PC-3 (cell line): ENCODE measurements around the gene PSMA4. TPM values are rescaled to one million over a fixed set of nuclear protein-coding genes. Genes with fewer than 3 reads are reported as not detected.
"Not testable (repeated sequence)": the region's sequence is repeated elsewhere in the genome, so short reads cannot be mapped to it uniquely, and the experiment has no call there.

Experiments used
- ATAC-seq: fragments of 200-7000 bp; cut with Tn5 transposase; 2 replicates; pipeline ENCODE4 v1.9.1; 2020; ENCODE audit warnings: mild to moderate bottlenecking, moderate library complexity
- BruUV-seq: library from RNA; stranded (reverse); fragments of 400-500 nt; replicated peaks from 2 replicates; lab custom pipeline; 2021; lab: Mats Ljungman, UMichigan
- CTCF ChIA-PET: fragments of 300-600 bp; sonication (Branson Sonifier 250); formaldehyde crosslinking; loops from one replicate; lab custom pipeline; 2022; ENCODE audit warnings: antibody characterized with exemption; lab: Charles Lee
- POLR2A ChIA-PET: fragments of 300-600 bp; sonication (Branson Sonifier 250); formaldehyde crosslinking; loops from one replicate; lab custom pipeline; 2022; ENCODE audit warnings: antibody characterized with exemption; ENCODE audit not compliant: unreplicated experiment; lab: Charles Lee
- DNase-seq: peaks from one replicate; pipeline ENCODE4 v3.0.0-alpha.2; 2015
- H2AFZ ChIP-seq: fragments of 300-600 bp; sonication (generic); 2 replicates; pipeline ENCODE4 v1.6.0; 2016; ENCODE audit warnings: antibody characterized with exemption, low read length
- H3F3A ChIP-seq: fragments of 300-600 bp; sonication (generic); one replicate; pipeline ENCODE4 v1.6.0; 2017; ENCODE audit warnings: antibody characterized with exemption, low read length, control low read depth, mild to moderate bottlenecking; ENCODE audit not compliant: unreplicated experiment
- H3K27ac ChIP-seq: fragments of 300-600 bp; sonication (generic); 2 replicates; pipeline ENCODE4 v1.5.1; 2016; ENCODE audit warnings: mild to moderate bottlenecking, low read length
- H3K27me3 ChIP-seq: fragments of 300-600 bp; sonication (generic); 2 replicates; pipeline ENCODE4 v1.6.1; 2016; ENCODE audit warnings: low read length, mixed read lengths
- H3K36me3 ChIP-seq: fragments of 300-600 bp; sonication (generic); 2 replicates; pipeline ENCODE4 v1.6.1; 2016; ENCODE audit warnings: low read depth, mixed run types, low read length, mixed read lengths
- H3K4me1 ChIP-seq: fragments of 300-600 bp; sonication (generic); 2 replicates; pipeline ENCODE4 v1.5.1; 2016; ENCODE audit warnings: low read length; ENCODE audit not compliant: insufficient read depth
- H3K4me2 ChIP-seq: fragments of 300-600 bp; sonication (generic); 2 replicates; pipeline ENCODE4 v1.6.0; 2016; ENCODE audit warnings: low read length
- H3K4me3 ChIP-seq: fragments of 300-600 bp; sonication (generic); 2 replicates; pipeline ENCODE4 v1.5.1; 2016; ENCODE audit warnings: mild to moderate bottlenecking, low read length, mixed read lengths
- H3K79me2 ChIP-seq: fragments of 300-600 bp; sonication (generic); 2 replicates; pipeline ENCODE4 v1.6.1; 2017; ENCODE audit warnings: low read length, mixed read lengths
- H3K9ac ChIP-seq: fragments of 300-600 bp; sonication (generic); 2 replicates; pipeline ENCODE4 v1.6.0; 2016; ENCODE audit warnings: mild to moderate bottlenecking, low read length
- H3K9me2 ChIP-seq: fragments of 300-600 bp; sonication (generic); replicated peaks from 2 replicates; pipeline ENCODE4 v1.6.1; 2016; ENCODE audit warnings: mixed run types, low read length, mixed read lengths
- H3K9me3 ChIP-seq: fragments of 300-600 bp; sonication (generic); 2 replicates; pipeline ENCODE4 v1.6.1; 2016; ENCODE audit warnings: low read length, mixed read lengths
- H4K20me1 ChIP-seq: fragments of 300-600 bp; sonication (generic); 2 replicates; pipeline ENCODE4 v1.6.1; 2016; ENCODE audit warnings: low read length, mixed read lengths
- EZH2 ChIP-seq: fragments of 300-600 bp; sonication (generic); IDR thresholded peaks from one replicate; pipeline ENCODE4 v1.6.1; 2017; ENCODE audit warnings: antibody characterized with exemption, mild to moderate bottlenecking, low read length; ENCODE audit not compliant: unreplicated experiment
- EZH2phosphoT487 ChIP-seq: fragments of 300-600 bp; sonication (generic); IDR thresholded peaks from 2 replicates; pipeline ENCODE4 v1.6.1; 2018; ENCODE audit warnings: mild to moderate bottlenecking, antibody characterized with exemption, low read length, borderline replicate concordance
- intact Hi-C: fragments of 100-400 bp; cut with micrococcal nuclease; formaldehyde crosslinking; loops from 2 replicates; pipeline ENCODE4 v1.9.0; 2023
- total RNA-seq: library from RNA; depleted of rRNA; stranded (reverse); fragments of >200 nt; gene quantifications from 2 replicates; pipeline ENCODE4 v1.2.3, GENCODE V29; 2014
- TF ChIP-seq, protein P1 (sequence below): fragments of 300-600 bp; sonication (generic); conservative IDR thresholded peaks from 2 replicates; pipeline ENCODE4 v1.5.1; 2017; ENCODE audit warnings: antibody characterized with exemption, low read depth, mild to moderate bottlenecking, low read length

The PSMA4 gene
- total RNA-seq, 1 experiment from 2014 or later = 245 TPM

DNA sequence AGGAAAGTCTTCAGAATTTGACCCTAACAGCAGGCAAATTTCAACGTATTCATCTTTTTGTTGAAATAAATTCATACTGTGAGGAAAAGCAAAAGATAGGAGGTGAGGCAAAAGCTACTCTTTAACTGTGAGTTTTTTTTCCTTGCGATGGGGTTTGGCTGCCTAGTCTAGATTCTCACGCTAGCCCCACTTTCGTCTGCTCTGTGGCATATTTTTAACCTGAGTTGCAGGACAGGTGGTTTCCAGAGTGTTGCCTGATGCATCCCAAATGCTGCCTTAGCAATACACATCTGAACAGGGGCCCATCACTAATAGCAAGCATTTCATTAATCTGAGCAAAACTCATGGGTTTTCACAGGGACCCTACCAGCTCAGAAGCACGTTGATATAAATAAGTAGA is 11.7 kb downstream of the PSMA4 start:
- no peak overlapping the region for H3K9ac ChIP-seq
- DNase-seq = no peak
- H3K36me3 ChIP-seq = peaks cover 30% of the 10 kb centered on the region
- ATAC-seq = no peak
- BruUV-seq = no TSS peak
- no peaks in the 10 kb centered on the region for H3K79me2 ChIP-seq
- ChIA-PET POLR2A (no interaction called here), CTCF (no interaction called here)
- no peaks in the 10 kb centered on the region for H4K20me1 ChIP-seq
- intact Hi-C loops = no loop called here
- no peak overlapping the region for H3K4me3 ChIP-seq
- H3K4me2 ChIP-seq = no peak overlapping the region
- no peak overlapping the region for H3K27ac ChIP-seq
- H3K27me3 ChIP-seq = no peaks in the 10 kb centered on the region
- H2AFZ ChIP-seq = no peak overlapping the region
- no peaks in the 10 kb centered on the region for H3K9me2 ChIP-seq
- H3K9me3 ChIP-seq = no peaks in the 10 kb centered on the region
- H3K4me1 ChIP-seq = no peaks in the 10 kb centered on the region
- no peak for TF ChIP-seq EZH2
- no peak for TF ChIP-seq EZH2phosphoT487
- TF ChIP-seq, protein P1, sequence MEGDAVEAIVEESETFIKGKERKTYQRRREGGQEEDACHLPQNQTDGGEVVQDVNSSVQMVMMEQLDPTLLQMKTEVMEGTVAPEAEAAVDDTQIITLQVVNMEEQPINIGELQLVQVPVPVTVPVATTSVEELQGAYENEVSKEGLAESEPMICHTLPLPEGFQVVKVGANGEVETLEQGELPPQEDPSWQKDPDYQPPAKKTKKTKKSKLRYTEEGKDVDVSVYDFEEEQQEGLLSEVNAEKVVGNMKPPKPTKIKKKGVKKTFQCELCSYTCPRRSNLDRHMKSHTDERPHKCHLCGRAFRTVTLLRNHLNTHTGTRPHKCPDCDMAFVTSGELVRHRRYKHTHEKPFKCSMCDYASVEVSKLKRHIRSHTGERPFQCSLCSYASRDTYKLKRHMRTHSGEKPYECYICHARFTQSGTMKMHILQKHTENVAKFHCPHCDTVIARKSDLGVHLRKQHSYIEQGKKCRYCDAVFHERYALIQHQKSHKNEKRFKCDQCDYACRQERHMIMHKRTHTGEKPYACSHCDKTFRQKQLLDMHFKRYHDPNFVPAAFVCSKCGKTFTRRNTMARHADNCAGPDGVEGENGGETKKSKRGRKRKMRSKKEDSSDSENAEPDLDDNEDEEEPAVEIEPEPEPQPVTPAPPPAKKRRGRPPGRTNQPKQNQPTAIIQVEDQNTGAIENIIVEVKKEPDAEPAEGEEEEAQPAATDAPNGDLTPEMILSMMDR = no peak
- H3F3A ChIP-seq = no peaks in the 10 kb centered on the region

DNA sequence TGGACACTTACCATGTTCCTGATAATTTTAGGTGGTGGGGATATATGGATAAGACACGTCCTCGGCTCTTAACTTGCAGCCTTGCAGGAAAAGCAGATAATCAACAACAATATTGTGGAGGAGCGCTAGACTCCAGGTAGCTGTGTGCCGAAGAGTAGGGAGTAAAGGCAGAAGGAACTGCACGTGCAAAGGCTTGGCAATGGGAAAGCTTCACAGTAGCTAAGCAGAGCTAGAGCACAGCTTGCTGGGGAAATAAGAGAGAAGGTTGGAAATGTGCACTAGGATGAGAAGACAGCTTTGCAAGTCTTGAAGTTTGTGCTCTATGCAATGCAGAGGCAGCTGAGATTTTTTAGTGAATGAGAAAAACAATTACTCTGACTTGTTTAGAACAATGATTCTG is 12.4 kb downstream of the PSMA4 start:
- TF ChIP-seq EZH2 = no peak
- TF ChIP-seq EZH2phosphoT487 = no peak
- TF ChIP-seq, protein P1 = no peak
- no peaks in the 10 kb centered on the region for H3K27me3 ChIP-seq
- H3K27ac ChIP-seq = no peak overlapping the region
- no peaks in the 10 kb centered on the region for H3K9me3 ChIP-seq
- no peak overlapping the region for H3K9ac ChIP-seq
- H2AFZ ChIP-seq = no peak overlapping the region
- intact Hi-C loops = no loop called here
- ATAC-seq (no peak), DNase-seq (no peak)
- no peaks in the 10 kb centered on the region for H3F3A ChIP-seq
- no peaks in the 10 kb centered on the region for H3K79me2 ChIP-seq
- H3K9me2 ChIP-seq = no peaks in the 10 kb centered on the region
- ChIA-PET POLR2A (interaction anchor here (1.0 kb wide), 1 partner anchor 12 kb away, joined by 4 read pairs; no protein-coding TSS in a partner anchor), CTCF (no interaction called here)
- no peak overlapping the region for H3K4me2 ChIP-seq
- H3K36me3 ChIP-seq = peaks cover 24% of the 10 kb centered on the region
- BruUV-seq = no TSS peak
- H4K20me1 ChIP-seq = no peaks in the 10 kb centered on the region
- H3K4me1 ChIP-seq = no peaks in the 10 kb centered on the region
- H3K4me3 ChIP-seq = no peak overlapping the region

DNA sequence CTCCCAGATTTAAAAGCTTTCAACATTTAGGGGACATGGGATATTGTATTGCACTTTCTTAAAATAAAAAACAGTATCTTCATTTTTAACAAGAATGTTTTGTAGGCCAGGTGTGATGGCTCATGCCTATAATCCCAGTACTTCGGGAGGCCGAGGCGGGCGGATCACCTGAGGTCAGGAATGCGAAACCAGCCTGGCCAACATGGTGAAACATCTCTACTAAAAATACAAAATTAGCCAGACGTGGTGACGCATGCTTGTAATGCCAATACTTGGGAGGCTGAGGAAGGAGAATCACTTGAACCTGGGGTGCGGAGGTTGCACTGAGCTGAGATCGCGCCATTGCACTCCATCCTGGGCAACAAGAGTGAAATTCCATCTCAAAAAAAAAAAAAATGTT is 20.0 kb downstream of the PSMA4 start:
- DNase-seq, H3K9me3 ChIP-seq, H2AFZ ChIP-seq, H3K4me3 ChIP-seq, H3K36me3 ChIP-seq, H3K9ac ChIP-seq, H4K20me1 ChIP-seq, H3F3A ChIP-seq, POLR2A ChIA-PET, CTCF ChIA-PET, ATAC-seq, H3K4me2 ChIP-seq, H3K9me2 ChIP-seq, H3K79me2 ChIP-seq, H3K4me1 ChIP-seq, BruUV-seq, intact Hi-C loops, H3K27ac ChIP-seq, H3K27me3 ChIP-seq: not testable (repeated sequence)
